Endodermal cell (in vitro differentiated cells): ENCODE data around the gene TTLL1. TPM values are rescaled to one million over a fixed set of nuclear protein-coding genes. Genes with fewer than 3 reads are reported as not detected.
A peak's percentile ranks its signal among the peaks of the same experiment; 100 is the strongest.

Experiments
- DNase-seq: peaks from one replicate; pipeline ENCODE4 v3.0.0-alpha.2; 2017
- H3K27ac ChIP-seq: 2 replicates; pipeline ENCODE4 v1.5.1; 2013; ENCODE audit warnings: mild to moderate bottlenecking, low read depth, low read length, moderate library complexity
- H3K27me3 ChIP-seq: 2 replicates; pipeline ENCODE4 v1.6.1; 2013; ENCODE audit warnings: mild to moderate bottlenecking, low read length, moderate library complexity; ENCODE audit not compliant: insufficient read depth, control insufficient read depth, poor library complexity, severe bottlenecking
- H3K36me3 ChIP-seq: 2 replicates; pipeline ENCODE4 v1.7.0; 2013; ENCODE audit warnings: mild to moderate bottlenecking, low read length, moderate library complexity; ENCODE audit not compliant: control insufficient read depth, insufficient read depth
- H3K4me1 ChIP-seq: one replicate; pipeline ENCODE4 v1.7.0; 2013; ENCODE audit warnings: low read length; ENCODE audit not compliant: control insufficient read depth, insufficient read depth
- H3K4me3 ChIP-seq: 2 replicates; pipeline ENCODE4 v1.5.1; 2013; ENCODE audit warnings: mild to moderate bottlenecking, low read length, moderate library complexity
- H3K9ac ChIP-seq: 2 replicates; pipeline ENCODE4 v1.6.1; 2013; ENCODE audit warnings: mild to moderate bottlenecking, low read length, moderate library complexity; ENCODE audit not compliant: poor library complexity, severe bottlenecking; ENCODE audit errors: extremely low read depth
- H3K9me3 ChIP-seq: 2 replicates; pipeline ENCODE4 v1.6.1; 2013; ENCODE audit warnings: mild to moderate bottlenecking, low read length, moderate library complexity; ENCODE audit not compliant: control insufficient read depth
- H3K27ac Mint-ChIP-seq: 2 replicates; pipeline ENCODE4 v1.8.0; 2020; ENCODE audit warnings: mixed read lengths
- H3K27me3 Mint-ChIP-seq: 2 replicates; pipeline ENCODE4 v1.8.0; 2021; ENCODE audit warnings: mild to moderate bottlenecking, mixed read lengths; ENCODE audit not compliant: insufficient read depth
- H3K36me3 Mint-ChIP-seq: 2 replicates; pipeline ENCODE4 v1.8.0; 2020; ENCODE audit warnings: low read depth, mixed read lengths
- H3K4me1 Mint-ChIP-seq: 2 replicates; pipeline ENCODE4 v1.8.0; 2020; ENCODE audit warnings: mixed read lengths
- H3K4me3 Mint-ChIP-seq: 2 replicates; pipeline ENCODE4 v1.8.0; 2020; ENCODE audit warnings: mild to moderate bottlenecking, moderate library complexity, mixed read lengths
- H3K9me3 Mint-ChIP-seq: 2 replicates; pipeline ENCODE4 v1.8.0; 2020; ENCODE audit warnings: mild to moderate bottlenecking, mixed read lengths
- CTCF ChIP-seq: fragments of 200-600 bp; sonication (generic); conservative IDR thresholded peaks from 2 replicates; pipeline ENCODE4 v1.5.0; 2021; ENCODE audit warnings: antibody characterized with exemption, mild to moderate bottlenecking
- WGBS, 2 experiments: methylation state at CpG; one replicate each; pipeline versions ENCODE4 v1.1.5 to v1.1.7; 2013; ENCODE audit warnings: missing lambda C conversion rate in 2 of 2, mixed read lengths in 1 of 2; ENCODE audit not compliant: insufficient coverage in 1 of 2, insufficient read length in 1 of 2; 5-methylcytosine and 5-hydroxymethylcytosine counted together
- total RNA-seq, 2 donors: library from RNA; stranded (reverse); fragmentation: NEBNext Ultra II Directional in 1 of 2; extraction: Animal tissue kit (Norgen Biotek cat#: 25700) in 1 of 2; gene quantifications; 2 replicates in 1 of 2; 3 replicates in 1 of 2; pipeline ENCODE4 v1.2.1, GENCODE V29; 2021

TTLL1 gene
- total RNA-seq, 2 donors from 2014 or later = 6.9 to 10.4 TPM

GRCh38 chr22:43014869-43015676 lies 74.1 kb downstream of the TTLL1 start, which contains the start of gene PACSIN2:
Gene PACSIN2, minus strand, starts transcription at chr22:43015149. Its CDS starts 103,069 bp downstream, at chr22:42912080.
- Histone ChIP-seq H3K36me3 (no peaks in the 10 kb centered on the region), H3K9ac (peak within 1 kb of the TSS; percentile 62), H3K27ac (peak within 1 kb of the TSS; percentile 55), H3K9me3 (no peaks in the 10 kb centered on the region), H3K4me3 (peak within 1 kb of the TSS; percentile 95), H3K27me3 (no peaks in the 10 kb centered on the region), H3K4me1 (no peaks in the 10 kb centered on the region)
- peak; percentile 100 for DNase-seq
- WGBS, 2 experiments = 0 to 1% methylated on average over 30 to 85 of the region's 85 CpGs
- H3K36me3 Mint-ChIP-seq = peaks cover 5% of the 10 kb centered on the region
- H3K4me1 Mint-ChIP-seq = peaks cover 16% of the 10 kb centered on the region
- H3K27ac Mint-ChIP-seq = peak within 1 kb of the TSS; percentile 93
- peak within 1 kb of the TSS; percentile 94 for H3K4me3 Mint-ChIP-seq
- TF ChIP-seq CTCF = no peak
- no peaks in the 10 kb centered on the region for H3K9me3 Mint-ChIP-seq
- H3K27me3 Mint-ChIP-seq = peaks cover 6% of the 10 kb centered on the region

DNA sequence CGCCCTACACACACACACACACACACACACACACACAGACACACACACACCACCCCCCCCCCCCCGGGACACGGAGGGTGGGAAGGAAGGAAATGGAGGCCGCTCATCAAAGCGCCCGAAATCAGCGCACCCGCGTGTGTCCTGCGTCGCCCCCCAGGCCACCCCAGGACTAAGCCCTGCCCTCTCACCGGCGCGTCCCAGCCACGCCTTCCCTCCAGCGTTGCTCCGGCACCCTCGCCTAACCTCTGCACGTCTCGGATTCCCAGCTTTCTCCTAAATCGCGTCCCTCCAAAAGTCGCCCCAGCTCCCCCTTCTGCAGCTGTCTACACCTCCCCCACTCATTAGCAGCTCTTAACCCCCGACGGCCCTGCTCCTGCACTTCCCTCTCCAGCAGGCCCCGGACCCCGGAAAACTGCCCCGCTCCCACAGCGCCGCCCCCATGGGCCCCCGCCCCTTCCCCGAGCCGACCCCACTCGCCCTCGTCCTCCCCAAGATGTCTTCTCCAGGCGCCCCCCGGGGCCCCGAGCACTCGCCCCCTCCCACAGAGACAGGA lies 74.8 kb downstream of the TTLL1 start:
- whole genome bisulfite sequencing, 2 experiments = 0% methylated on average over 8 to 35 of the region's 39 CpGs
- H3K9ac ChIP-seq = peak overlapping the region; percentile 62
- Mint-ChIP-seq H3K4me3 (peak overlapping the region; percentile 94), H3K27me3 (peaks cover 6% of the 10 kb centered on the region), H3K36me3 (peaks cover 5% of the 10 kb centered on the region), H3K27ac (peak overlapping the region; percentile 90), H3K9me3 (no peaks in the 10 kb centered on the region), H3K4me1 (peaks cover 16% of the 10 kb centered on the region)
- H3K4me1 ChIP-seq = no peaks in the 10 kb centered on the region
- TF ChIP-seq CTCF = no peak
- no peaks in the 10 kb centered on the region for H3K9me3 ChIP-seq
- peak; percentile 83 for DNase-seq
- no peaks in the 10 kb centered on the region for H3K27me3 ChIP-seq
- no peaks in the 10 kb centered on the region for H3K36me3 ChIP-seq
- H3K27ac ChIP-seq = peak overlapping the region; percentile 55
- peak overlapping the region; percentile 95 for H3K4me3 ChIP-seq

DNA sequence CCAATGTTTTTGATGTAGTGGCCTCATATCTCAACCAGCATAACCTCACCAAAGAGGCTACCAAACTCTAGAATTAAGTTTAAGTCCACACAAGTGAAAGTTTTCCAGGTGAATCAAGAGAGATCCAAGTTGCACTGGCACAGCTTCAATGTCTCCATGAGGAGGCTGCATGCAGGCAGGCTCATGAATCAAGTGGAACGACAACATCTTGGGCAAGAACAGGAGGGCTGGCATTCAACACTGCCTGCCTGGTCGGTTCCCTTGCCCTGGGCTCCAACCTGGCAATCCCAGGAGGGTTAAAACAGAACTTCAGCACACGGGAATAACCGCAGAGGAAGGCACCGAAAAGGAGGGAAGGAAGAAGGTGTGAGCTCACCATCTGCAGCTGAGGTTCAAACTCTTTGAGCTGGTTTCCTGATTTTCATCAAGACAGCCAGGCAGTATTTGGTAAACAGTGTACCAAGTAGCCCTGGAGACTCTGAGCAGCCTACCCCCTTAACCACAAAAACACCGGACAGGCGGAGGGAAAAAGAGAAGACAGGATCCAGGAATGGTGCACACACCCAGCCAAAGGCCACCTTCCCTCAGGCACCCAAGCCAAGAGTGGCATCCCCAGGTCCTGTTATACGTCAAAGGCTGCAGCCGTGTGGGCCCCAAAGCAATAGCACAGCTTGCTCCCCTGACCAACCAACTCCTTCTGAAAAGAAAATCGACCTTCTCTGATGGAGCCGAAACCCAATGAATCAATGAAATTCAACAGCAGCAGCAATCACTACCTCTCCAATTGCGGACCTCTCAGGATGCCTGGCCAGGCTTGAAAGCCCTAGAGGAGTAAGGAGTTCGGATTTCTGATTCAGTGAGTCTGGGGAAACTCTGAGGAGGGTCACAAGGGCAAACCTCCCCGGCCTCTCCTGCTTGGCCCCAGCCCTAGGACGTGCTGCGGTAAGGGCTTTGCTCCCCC lies 75.6 kb downstream of the TTLL1 start:
- Histone ChIP-seq H3K9ac (peak overlapping the region; percentile 62), H3K4me1 (no peaks in the 10 kb centered on the region), H3K9me3 (no peaks in the 10 kb centered on the region), H3K36me3 (no peaks in the 10 kb centered on the region), H3K4me3 (peak overlapping the region; percentile 95), H3K27ac (no peak overlapping the region), H3K27me3 (no peaks in the 10 kb centered on the region)
- no peaks in the 10 kb centered on the region for H3K9me3 Mint-ChIP-seq
- peaks cover 16% of the 10 kb centered on the region for H3K4me1 Mint-ChIP-seq
- peak overlapping the region; percentile 94 for H3K4me3 Mint-ChIP-seq
- WGBS, 2 experiments = 37 to 44% methylated on average over 8 to 14 of the region's 16 CpGs
- H3K36me3 Mint-ChIP-seq = peaks cover 5% of the 10 kb centered on the region
- DNase-seq = peak; percentile 66
- peak overlapping the region; percentile 90 for H3K27ac Mint-ChIP-seq
- TF ChIP-seq CTCF = no peak
- peaks cover 6% of the 10 kb centered on the region for H3K27me3 Mint-ChIP-seq
